HEK293 (cell line): ENCODE measurements around the gene TAS2R31.

Experiments used
- CTCF ChIA-PET: fragments of 350-600 bp; formaldehyde crosslinking; extraction: SDS; loops from one replicate; lab custom pipeline; 2021; ENCODE audit warnings: antibody characterized with exemption; lab: Yijun Ruan, JAX
- POLR2A ChIA-PET: fragments of 300-600 bp; formaldehyde crosslinking; extraction: SDS; loops from one replicate; lab custom pipeline; 2020; ENCODE audit warnings: antibody characterized with exemption, inconsistent platforms; lab: Yijun Ruan, JAX
- H3K27ac ChIP-seq: fragments of 200-500 bp; sonication (Bioruptor generic); 2 replicates; pipeline ENCODE4 v1.5.1; 2014; ENCODE audit warnings: low read depth, low read length, control low read depth, inconsistent platforms; ENCODE audit errors: extremely low read depth
- H3K36me3 ChIP-seq, 2 experiments: fragments of 200-500 bp in 1 of 2; sonication (Bioruptor generic) in 1 of 2; 1 replicate in 1 of 2; 2 replicates in 1 of 2; pipeline ENCODE4 v1.5.1; 2014 to 2017; ENCODE audit warnings: inconsistent platforms in 2 of 2, low read length in 2 of 2; ENCODE audit not compliant: control insufficient read depth in 2 of 2, insufficient read depth in 1 of 2
- H3K4me1 ChIP-seq: fragments of 200-500 bp; sonication (Bioruptor generic); 2 replicates; pipeline ENCODE4 v1.5.1; 2014; ENCODE audit warnings: mild to moderate bottlenecking, low read length, inconsistent platforms; ENCODE audit not compliant: control insufficient read depth, insufficient read depth
- H3K4me3 ChIP-seq: 2 replicates; pipeline ENCODE4 v1.5.1; 2011; ENCODE audit warnings: low read depth, mild to moderate bottlenecking, control low read depth, low read length, moderate library complexity
- H3K9me3 ChIP-seq: fragments of 200-500 bp; sonication (Bioruptor generic); 2 replicates; pipeline ENCODE4 v1.5.1; 2014; ENCODE audit warnings: low read depth, low read length, inconsistent platforms; ENCODE audit not compliant: control insufficient read depth, insufficient read depth
- GLIS1 ChIP-seq: fragments of 450-650 bp; formaldehyde crosslinking; IDR thresholded peaks from 2 replicates; pipeline ENCODE4 v1.5.1; 2016; ENCODE audit warnings: missing biosample characterization, missing genetic modification characterization
- HOXC10 ChIP-seq: sonication (generic); formaldehyde crosslinking; IDR thresholded peaks from 2 replicates; pipeline ENCODE4 v1.8.1; 2023; ENCODE audit warnings: mild to moderate bottlenecking, missing genetic modification reagents
- SCRT2 ChIP-seq: fragments of 450-650 bp; formaldehyde crosslinking; IDR thresholded peaks from 2 replicates; pipeline ENCODE4 v1.5.1; 2016; ENCODE audit warnings: missing biosample characterization, missing genetic modification characterization
- SETDB1 ChIP-seq: IDR thresholded peaks from one replicate; pipeline ENCODE4 v1.6.1; 2017; ENCODE audit warnings: mild to moderate bottlenecking, low read length, moderate library complexity, mixed read lengths; ENCODE audit not compliant: insufficient read length
- ZBTB21 ChIP-seq: fragments of 450-650 bp; formaldehyde crosslinking; IDR thresholded peaks from 2 replicates; pipeline ENCODE4 v1.5.1; 2017; ENCODE audit warnings: missing biosample characterization, missing genetic modification characterization
- ZBTB8A ChIP-seq: fragments of 450-650 bp; formaldehyde crosslinking; IDR thresholded peaks from 2 replicates; pipeline ENCODE4 v1.5.1; 2016; ENCODE audit warnings: missing biosample characterization, missing genetic modification characterization
- ZFP37 ChIP-seq: fragments of 450-650 bp; formaldehyde crosslinking; IDR thresholded peaks from 2 replicates; pipeline ENCODE4 v1.5.1; 2016; ENCODE audit warnings: missing biosample characterization, missing genetic modification characterization
- ZNF10 ChIP-seq: fragments of 450-650 bp; formaldehyde crosslinking; IDR thresholded peaks from 2 replicates; pipeline ENCODE4 v1.5.1; 2017; ENCODE audit warnings: missing biosample characterization, missing genetic modification characterization
- ZNF112 ChIP-seq: fragments of 450-650 bp; formaldehyde crosslinking; IDR thresholded peaks from 2 replicates; pipeline ENCODE4 v1.5.0; 2017; ENCODE audit warnings: missing biosample characterization, missing genetic modification characterization
- ZNF140 ChIP-seq: fragments of 450-650 bp; formaldehyde crosslinking; IDR thresholded peaks from 2 replicates; pipeline ENCODE4 v1.5.1; 2016; ENCODE audit warnings: missing biosample characterization, missing genetic modification characterization
- ZNF335 ChIP-seq: fragments of 450-650 bp; formaldehyde crosslinking; conservative IDR thresholded peaks from 2 replicates; pipeline ENCODE4 v1.5.1; 2016; ENCODE audit warnings: missing biosample characterization, missing genetic modification characterization
- ZNF37A ChIP-seq: fragments of 450-650 bp; IDR thresholded peaks from 2 replicates; pipeline ENCODE4 v1.5.1; 2018; ENCODE audit warnings: missing biosample characterization, missing genetic modification characterization
- ZNF501 ChIP-seq: fragments of 450-650 bp; formaldehyde crosslinking; IDR thresholded peaks from 2 replicates; pipeline ENCODE4 v1.5.1; 2016; ENCODE audit warnings: missing biosample characterization, missing genetic modification characterization
- ZNF561 ChIP-seq: fragments of 450-650 bp; IDR thresholded peaks from 2 replicates; pipeline ENCODE4 v1.5.1; 2018; ENCODE audit warnings: missing biosample characterization, missing genetic modification characterization, borderline replicate concordance
- ZNF571 ChIP-seq: fragments of 450-650 bp; formaldehyde crosslinking; IDR thresholded peaks from 2 replicates; pipeline ENCODE4 v1.5.0; 2017; ENCODE audit warnings: missing biosample characterization, missing genetic modification characterization
- ZNF596 ChIP-seq: fragments of 450-650 bp; IDR thresholded peaks from 2 replicates; pipeline ENCODE4 v1.5.0; 2018; ENCODE audit warnings: missing biosample characterization, mild to moderate bottlenecking, missing genetic modification characterization, moderate library complexity
- ZNF664 ChIP-seq: fragments of 450-650 bp; formaldehyde crosslinking; IDR thresholded peaks from 2 replicates; pipeline ENCODE4 v1.5.1; 2016; ENCODE audit warnings: missing biosample characterization, missing genetic modification characterization
- ZNF701 ChIP-seq: fragments of 450-650 bp; formaldehyde crosslinking; IDR thresholded peaks from 2 replicates; pipeline ENCODE4 v1.5.1; 2016; ENCODE audit warnings: missing biosample characterization, missing genetic modification characterization
- TF ChIP-seq, protein P1 (sequence below): fragments of 450-650 bp; formaldehyde crosslinking; IDR thresholded peaks from 2 replicates; pipeline ENCODE4 v1.5.1; 2016; ENCODE audit warnings: missing biosample characterization, missing genetic modification characterization
- TF ChIP-seq, protein P2 (sequence below): fragments of 450-650 bp; formaldehyde crosslinking; IDR thresholded peaks from 2 replicates; pipeline ENCODE4 v1.5.1; 2017; ENCODE audit warnings: missing biosample characterization, missing genetic modification characterization
- TF ChIP-seq, protein P3 (sequence below): fragments of 450-650 bp; IDR thresholded peaks from 2 replicates; pipeline ENCODE4 v1.5.1; 2018; ENCODE audit warnings: missing biosample characterization, missing genetic modification characterization
- TF ChIP-seq, protein P4 (sequence below): fragments of 450-650 bp; formaldehyde crosslinking; conservative IDR thresholded peaks from 2 replicates; pipeline ENCODE4 v1.5.1; 2016; ENCODE audit warnings: low read depth, missing biosample characterization, missing genetic modification characterization
- TF ChIP-seq, protein P5 (sequence below): fragments of 450-650 bp; formaldehyde crosslinking; IDR thresholded peaks from 2 replicates; pipeline ENCODE4 v1.5.1; 2016; ENCODE audit warnings: missing biosample characterization, missing genetic modification characterization

TAS2R31 gene

DNA sequence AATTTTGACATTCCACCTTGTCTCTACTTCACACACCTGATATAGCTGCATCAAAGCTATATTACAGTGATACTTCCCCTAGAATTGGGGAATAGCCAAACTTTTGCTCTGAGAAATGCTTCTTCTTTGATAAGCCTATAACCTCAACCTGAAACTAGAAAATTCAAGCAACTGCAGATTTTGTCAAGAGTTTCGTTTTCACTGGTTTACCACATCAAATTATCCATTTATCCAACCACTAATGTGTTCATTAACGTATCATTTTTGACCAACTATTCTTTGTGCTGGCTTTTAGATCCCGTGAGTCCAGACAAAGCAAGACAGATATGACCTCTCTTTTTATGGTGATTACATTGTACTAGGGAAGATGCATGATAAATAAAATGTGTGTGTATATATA is 44.4 kb upstream of the TAS2R31 start (continued):
- no peak for TF ChIP-seq ZNF561 (tag by site-specific recombination)
- TF ChIP-seq, protein P1, sequence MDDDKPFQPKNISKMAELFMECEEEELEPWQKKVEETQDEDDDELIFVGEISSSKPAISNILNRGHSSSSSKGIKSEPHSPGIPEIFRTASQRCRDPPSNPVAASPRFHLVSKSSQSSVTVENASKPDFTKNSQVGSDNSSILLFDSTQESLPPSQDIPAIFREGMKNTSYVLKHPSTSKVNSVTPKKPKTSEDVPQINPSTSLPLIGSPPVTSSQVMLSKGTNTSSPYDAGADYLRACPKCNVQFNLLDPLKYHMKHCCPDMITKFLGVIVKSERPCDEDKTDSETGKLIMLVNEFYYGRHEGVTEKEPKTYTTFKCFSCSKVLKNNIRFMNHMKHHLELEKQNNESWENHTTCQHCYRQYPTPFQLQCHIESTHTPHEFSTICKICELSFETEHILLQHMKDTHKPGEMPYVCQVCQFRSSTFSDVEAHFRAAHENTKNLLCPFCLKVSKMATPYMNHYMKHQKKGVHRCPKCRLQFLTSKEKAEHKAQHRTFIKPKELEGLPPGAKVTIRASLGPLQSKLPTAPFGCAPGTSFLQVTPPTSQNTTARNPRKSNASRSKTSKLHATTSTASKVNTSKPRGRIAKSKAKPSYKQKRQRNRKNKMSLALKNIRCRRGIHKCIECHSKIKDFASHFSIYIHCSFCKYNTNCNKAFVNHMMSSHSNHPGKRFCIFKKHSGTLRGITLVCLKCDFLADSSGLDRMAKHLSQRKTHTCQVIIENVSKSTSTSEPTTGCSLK (tag by site-specific recombination), result no peak
- no peak for TF ChIP-seq ZNF37A
- TF ChIP-seq GLIS1 (tag by site-specific recombination), result no peak
- no peak for TF ChIP-seq ZNF10 (tag by site-specific recombination)
- no peak for TF ChIP-seq SETDB1
- no peak for TF ChIP-seq HOXC10
- no peak for TF ChIP-seq ZNF335
- no peak for TF ChIP-seq ZBTB21 (tag by site-specific recombination)

DNA sequence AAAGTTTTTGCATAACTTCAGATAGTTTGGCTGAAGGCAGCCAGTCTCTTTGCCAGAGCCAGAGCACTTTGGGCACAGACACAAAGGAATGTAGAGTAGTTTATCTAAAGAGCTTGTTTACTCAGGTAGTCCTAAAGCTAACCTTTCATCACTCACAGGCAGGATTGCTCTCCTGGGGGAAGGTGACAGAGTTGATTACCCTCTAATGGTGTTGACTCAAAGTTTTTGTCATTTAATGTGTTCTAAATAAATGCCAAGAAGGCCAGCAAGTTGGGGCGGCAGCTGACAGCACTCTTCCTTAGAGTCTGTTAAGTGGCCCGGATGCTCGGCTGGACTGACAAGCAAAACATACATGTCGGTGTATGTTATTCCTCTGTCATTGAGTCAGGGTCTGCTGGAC is 40.2 kb upstream of the TAS2R31 start:
- CTCF ChIA-PET, result no interaction called here
- Histone ChIP-seq H3K27ac (no peak overlapping the region), H3K36me3 (no peaks in the 10 kb centered on the region; a peak in 1 of 3 replicates)

More for the DNA sequence above, 40.2 kb upstream of the TAS2R31 start:
- no peaks in the 10 kb centered on the region for H3K9me3 ChIP-seq
- H3K4me3 ChIP-seq, result no peak overlapping the region
- POLR2A ChIA-PET, result no interaction called here
- TF ChIP-seq, protein P2, sequence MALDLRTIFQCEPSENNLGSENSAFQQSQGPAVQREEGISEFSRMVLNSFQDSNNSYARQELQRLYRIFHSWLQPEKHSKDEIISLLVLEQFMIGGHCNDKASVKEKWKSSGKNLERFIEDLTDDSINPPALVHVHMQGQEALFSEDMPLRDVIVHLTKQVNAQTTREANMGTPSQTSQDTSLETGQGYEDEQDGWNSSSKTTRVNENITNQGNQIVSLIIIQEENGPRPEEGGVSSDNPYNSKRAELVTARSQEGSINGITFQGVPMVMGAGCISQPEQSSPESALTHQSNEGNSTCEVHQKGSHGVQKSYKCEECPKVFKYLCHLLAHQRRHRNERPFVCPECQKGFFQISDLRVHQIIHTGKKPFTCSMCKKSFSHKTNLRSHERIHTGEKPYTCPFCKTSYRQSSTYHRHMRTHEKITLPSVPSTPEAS (tag by site-specific recombination), result no peak
- no peak for TF ChIP-seq ZNF501 (tag by site-specific recombination)
- TF ChIP-seq, protein P3, sequence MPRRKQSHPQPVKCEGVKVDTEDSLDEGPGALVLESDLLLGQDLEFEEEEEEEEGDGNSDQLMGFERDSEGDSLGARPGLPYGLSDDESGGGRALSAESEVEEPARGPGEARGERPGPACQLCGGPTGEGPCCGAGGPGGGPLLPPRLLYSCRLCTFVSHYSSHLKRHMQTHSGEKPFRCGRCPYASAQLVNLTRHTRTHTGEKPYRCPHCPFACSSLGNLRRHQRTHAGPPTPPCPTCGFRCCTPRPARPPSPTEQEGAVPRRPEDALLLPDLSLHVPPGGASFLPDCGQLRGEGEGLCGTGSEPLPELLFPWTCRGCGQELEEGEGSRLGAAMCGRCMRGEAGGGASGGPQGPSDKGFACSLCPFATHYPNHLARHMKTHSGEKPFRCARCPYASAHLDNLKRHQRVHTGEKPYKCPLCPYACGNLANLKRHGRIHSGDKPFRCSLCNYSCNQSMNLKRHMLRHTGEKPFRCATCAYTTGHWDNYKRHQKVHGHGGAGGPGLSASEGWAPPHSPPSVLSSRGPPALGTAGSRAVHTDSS (tag by site-specific recombination), result no peak
- no peak for TF ChIP-seq SCRT2
- TF ChIP-seq, protein P4, sequence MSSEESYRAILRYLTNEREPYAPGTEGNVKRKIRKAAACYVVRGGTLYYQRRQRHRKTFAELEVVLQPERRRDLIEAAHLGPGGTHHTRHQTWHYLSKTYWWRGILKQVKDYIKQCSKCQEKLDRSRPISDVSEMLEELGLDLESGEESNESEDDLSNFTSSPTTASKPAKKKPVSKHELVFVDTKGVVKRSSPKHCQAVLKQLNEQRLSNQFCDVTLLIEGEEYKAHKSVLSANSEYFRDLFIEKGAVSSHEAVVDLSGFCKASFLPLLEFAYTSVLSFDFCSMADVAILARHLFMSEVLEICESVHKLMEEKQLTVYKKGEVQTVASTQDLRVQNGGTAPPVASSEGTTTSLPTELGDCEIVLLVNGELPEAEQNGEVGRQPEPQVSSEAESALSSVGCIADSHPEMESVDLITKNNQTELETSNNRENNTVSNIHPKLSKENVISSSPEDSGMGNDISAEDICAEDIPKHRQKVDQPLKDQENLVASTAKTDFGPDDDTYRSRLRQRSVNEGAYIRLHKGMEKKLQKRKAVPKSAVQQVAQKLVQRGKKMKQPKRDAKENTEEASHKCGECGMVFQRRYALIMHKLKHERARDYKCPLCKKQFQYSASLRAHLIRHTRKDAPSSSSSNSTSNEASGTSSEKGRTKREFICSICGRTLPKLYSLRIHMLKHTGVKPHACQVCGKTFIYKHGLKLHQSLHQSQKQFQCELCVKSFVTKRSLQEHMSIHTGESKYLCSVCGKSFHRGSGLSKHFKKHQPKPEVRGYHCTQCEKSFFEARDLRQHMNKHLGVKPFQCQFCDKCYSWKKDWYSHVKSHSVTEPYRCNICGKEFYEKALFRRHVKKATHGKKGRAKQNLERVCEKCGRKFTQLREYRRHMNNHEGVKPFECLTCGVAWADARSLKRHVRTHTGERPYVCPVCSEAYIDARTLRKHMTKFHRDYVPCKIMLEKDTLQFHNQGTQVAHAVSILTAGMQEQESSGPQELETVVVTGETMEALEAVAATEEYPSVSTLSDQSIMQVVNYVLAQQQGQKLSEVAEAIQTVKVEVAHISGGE (tag by site-specific recombination), result no peak
- no peak for TF ChIP-seq ZNF112
- TF ChIP-seq ZNF596 (tag by site-specific recombination), result no peak
- no peak for TF ChIP-seq ZNF701 (tag by site-specific recombination)
- TF ChIP-seq ZNF664 (tag by site-specific recombination), result no peak
- no peak for TF ChIP-seq ZFP37 (tag by site-specific recombination)
- no peak for TF ChIP-seq ZNF571 (tag by site-specific recombination)
- TF ChIP-seq, protein P5, sequence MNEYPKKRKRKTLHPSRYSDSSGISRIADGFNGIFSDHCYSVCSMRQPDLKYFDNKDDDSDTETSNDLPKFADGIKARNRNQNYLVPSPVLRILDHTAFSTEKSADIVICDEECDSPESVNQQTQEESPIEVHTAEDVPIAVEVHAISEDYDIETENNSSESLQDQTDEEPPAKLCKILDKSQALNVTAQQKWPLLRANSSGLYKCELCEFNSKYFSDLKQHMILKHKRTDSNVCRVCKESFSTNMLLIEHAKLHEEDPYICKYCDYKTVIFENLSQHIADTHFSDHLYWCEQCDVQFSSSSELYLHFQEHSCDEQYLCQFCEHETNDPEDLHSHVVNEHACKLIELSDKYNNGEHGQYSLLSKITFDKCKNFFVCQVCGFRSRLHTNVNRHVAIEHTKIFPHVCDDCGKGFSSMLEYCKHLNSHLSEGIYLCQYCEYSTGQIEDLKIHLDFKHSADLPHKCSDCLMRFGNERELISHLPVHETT, result no peak
- TF ChIP-seq ZNF140 (tag by site-specific recombination), result no peak
- no peak for TF ChIP-seq ZBTB8A
- no peaks in the 10 kb centered on the region for H3K4me1 ChIP-seq
